ENCODE results near the gene TMPRSS13.

Gene TMPRSS13

DNA sequence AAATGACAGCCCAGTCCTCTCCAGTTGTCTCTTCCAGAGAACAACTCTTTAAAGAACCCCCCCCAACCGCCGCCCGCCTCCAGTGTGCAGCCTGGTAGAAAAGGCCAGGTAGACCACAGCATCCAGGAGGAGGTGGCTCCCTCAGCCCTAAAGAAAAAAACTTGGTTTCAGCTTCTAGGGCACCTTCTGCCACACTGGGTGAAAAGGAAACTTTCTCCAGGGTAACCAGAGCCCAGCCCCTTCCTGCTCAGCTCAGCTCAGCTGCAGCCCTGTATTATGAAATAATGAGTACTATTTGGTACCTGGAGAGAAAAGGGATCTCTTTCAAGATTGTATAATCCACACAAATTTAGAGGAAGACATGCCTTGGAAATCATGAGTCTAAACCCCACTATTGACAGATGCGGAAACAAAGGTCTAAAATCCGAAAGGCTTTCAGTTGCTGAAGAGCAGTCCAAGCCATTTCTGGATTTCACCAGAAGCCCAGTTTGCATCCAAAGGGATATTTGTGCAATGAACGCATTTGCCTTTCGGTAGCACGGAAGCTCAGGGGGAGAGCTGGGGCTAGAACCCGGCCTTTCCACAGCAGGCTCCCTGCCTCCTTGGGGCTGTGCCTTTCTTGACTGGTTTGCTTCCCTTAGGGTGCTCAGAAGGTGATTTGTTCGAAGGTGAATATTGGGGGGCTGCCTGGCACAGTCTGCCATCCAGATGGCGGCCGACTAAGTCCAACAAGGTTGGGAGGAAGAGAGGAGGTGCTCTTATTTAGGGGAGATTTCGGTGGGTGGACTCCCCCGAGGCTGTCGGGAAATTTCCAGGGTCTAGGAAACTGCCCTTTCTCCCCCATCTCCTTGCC lies 56.0 kb downstream of the TMPRSS13 start:
- TF ChIP-seq, protein P1, sequence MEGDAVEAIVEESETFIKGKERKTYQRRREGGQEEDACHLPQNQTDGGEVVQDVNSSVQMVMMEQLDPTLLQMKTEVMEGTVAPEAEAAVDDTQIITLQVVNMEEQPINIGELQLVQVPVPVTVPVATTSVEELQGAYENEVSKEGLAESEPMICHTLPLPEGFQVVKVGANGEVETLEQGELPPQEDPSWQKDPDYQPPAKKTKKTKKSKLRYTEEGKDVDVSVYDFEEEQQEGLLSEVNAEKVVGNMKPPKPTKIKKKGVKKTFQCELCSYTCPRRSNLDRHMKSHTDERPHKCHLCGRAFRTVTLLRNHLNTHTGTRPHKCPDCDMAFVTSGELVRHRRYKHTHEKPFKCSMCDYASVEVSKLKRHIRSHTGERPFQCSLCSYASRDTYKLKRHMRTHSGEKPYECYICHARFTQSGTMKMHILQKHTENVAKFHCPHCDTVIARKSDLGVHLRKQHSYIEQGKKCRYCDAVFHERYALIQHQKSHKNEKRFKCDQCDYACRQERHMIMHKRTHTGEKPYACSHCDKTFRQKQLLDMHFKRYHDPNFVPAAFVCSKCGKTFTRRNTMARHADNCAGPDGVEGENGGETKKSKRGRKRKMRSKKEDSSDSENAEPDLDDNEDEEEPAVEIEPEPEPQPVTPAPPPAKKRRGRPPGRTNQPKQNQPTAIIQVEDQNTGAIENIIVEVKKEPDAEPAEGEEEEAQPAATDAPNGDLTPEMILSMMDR (IDR thresholded peaks at IDR 0.05; ENCODE audit: low read depth, low read length), result no peak
- no peak overlapping the region for H3K4me3 ChIP-seq (replicated peaks in 1 of 2; ENCODE audit: low read depth in 2 of 2, low read length in 2 of 2)
- no peak for DNase-seq (ENCODE audit: low read depth in 2 of 2)

DNA sequence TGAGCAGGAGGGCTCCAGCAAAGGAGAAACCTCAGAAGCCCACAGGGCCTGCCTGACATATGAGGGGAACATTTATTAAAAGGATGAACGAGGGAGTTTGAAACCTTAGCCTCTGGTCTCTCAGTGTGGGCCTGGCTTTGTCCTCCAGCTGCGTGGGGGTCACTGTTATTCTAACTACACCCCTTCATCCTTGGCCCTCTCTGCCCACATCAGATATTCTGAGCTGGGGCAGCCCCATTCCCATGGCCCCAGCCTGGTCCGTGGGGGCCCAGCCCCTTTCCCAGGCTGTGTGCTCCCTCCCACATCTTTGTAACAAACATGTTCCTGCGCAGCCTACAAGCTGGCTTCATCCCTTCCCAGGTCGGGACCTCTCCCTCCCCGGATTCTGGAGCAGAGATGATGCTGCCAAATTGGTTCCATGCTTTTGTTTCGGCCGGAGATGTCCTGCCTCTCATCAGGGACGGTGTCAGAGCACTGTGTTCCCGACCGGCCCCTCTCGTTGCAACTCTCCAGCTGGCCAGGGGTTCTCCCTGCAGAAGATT lies 56.7 kb downstream of the TMPRSS13 start:
- TF ChIP-seq, protein P1 (IDR thresholded peaks at IDR 0.05; ENCODE audit: low read depth, low read length), result no peak
- H3K4me3 ChIP-seq (replicated peaks in 1 of 2; ENCODE audit: low read depth in 2 of 2, low read length in 2 of 2), result no peak overlapping the region
- DNase-seq (ENCODE audit: low read depth in 2 of 2), result no peak

DNA sequence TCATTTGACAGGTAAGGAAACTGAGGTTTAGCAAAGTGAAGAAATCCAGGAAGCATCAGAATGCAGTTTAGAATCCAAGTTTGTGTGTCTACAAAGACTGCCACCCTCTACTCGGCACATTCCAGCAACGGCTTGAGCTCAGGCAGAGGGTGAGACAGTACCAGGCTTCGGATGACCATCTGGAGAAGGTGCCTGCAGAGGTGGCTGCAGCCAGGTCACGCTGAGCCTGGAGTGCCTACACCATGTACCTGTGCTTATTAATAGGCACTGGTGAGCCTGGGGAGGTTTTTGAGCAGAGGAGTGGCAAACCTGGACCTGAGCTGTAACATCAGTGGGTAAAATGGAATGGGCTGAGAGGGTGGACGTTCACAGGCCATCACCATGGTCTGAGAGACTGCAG lies 57.4 kb downstream of the TMPRSS13 start:
- H3K4me3 ChIP-seq (replicated peaks in 1 of 2; ENCODE audit: low read depth in 2 of 2, low read length in 2 of 2), result no peak overlapping the region
- TF ChIP-seq, protein P1 (IDR thresholded peaks at IDR 0.05; ENCODE audit: low read depth, low read length), result no peak
- DNase-seq (ENCODE audit: low read depth in 2 of 2), result no peak

GRCh38 chr11:117871160-117871559 lies 58.0 kb downstream of the TMPRSS13 start:
- H3K4me3 ChIP-seq (replicated peaks in 1 of 2; ENCODE audit: low read depth in 2 of 2, low read length in 2 of 2), result no peak overlapping the region
- TF ChIP-seq, protein P1 (IDR thresholded peaks at IDR 0.05; ENCODE audit: low read depth, low read length), result no peak
- no peak for DNase-seq (ENCODE audit: low read depth in 2 of 2)

- no peak overlapping the region for H3K4me3 ChIP-seq (replicated peaks in 1 of 2; ENCODE audit: low read depth in 2 of 2, low read length in 2 of 2)
- TF ChIP-seq, protein P1 (IDR thresholded peaks at IDR 0.05; ENCODE audit: low read depth, low read length), result no peak
- DNase-seq (ENCODE audit: low read depth in 2 of 2), result no peak
Observed at GRCh38 chr11:117870103-117870952, 58.9 kb downstream of the TMPRSS13 start.

DNA sequence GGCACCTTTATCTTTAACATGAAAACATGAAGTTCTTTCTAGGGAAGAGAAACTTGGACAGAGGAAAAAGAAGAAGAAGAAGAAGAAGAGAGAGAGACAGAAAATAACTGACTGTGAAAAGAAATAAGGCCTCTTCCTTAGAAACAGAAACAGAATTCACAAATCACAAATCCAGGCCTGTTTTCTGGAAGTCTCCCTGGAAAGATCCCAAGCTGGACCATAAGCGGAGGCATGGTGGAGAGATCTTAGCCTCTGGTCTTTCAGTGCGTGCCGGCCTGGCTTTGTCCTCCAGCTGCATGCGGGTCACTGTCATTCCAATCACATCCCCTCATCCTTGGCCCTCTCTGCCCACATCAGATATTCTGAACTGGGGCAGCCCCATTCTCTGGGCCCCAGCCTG lies 59.6 kb downstream of the TMPRSS13 start:
- no peak for DNase-seq (ENCODE audit: low read depth in 2 of 2)
- TF ChIP-seq, protein P1 (IDR thresholded peaks at IDR 0.05; ENCODE audit: low read depth, low read length), result no peak
- no peak overlapping the region for H3K4me3 ChIP-seq (replicated peaks in 1 of 2; ENCODE audit: low read depth in 2 of 2, low read length in 2 of 2)

Measured in cardiac fibroblast (primary cell).